GM23338 (cell line): ENCODE results near the gene RAB11B. TPM values are rescaled to one million over a fixed set of nuclear protein-coding genes. Genes with fewer than 3 reads are reported as not detected.

Source experiments
- ATAC-seq: fragments of 200-7000 bp; cut with Tn5 transposase; 3 replicates; pipeline ENCODE4 v1.9.1; 2020
- DNase-seq: peaks from one replicate; pipeline ENCODE4 v3.0.0-alpha.2; 2015; ENCODE audit warnings: low spot score
- H2AFZ ChIP-seq: fragments of 200-600 bp; sonication (generic); 2 replicates; pipeline ENCODE4 v1.8.0; 2016; ENCODE audit warnings: antibody characterized with exemption, mild to moderate bottlenecking, moderate library complexity
- H3F3A ChIP-seq: fragments of 200-600 bp; sonication (generic); replicated peaks from 2 replicates; pipeline ENCODE4 v1.8.0; 2017; ENCODE audit warnings: antibody characterized with exemption, mixed run types, low read depth
- H3K27ac ChIP-seq: fragments of 200-600 bp; sonication (generic); 2 replicates; pipeline ENCODE4 v1.6.1; 2016; ENCODE audit warnings: low read depth
- H3K27me3 ChIP-seq: fragments of 200-600 bp; sonication (generic); 2 replicates; pipeline ENCODE4 v1.8.0; 2016; ENCODE audit warnings: mild to moderate bottlenecking, mixed run types, moderate library complexity; ENCODE audit not compliant: insufficient read depth
- H3K36me3 ChIP-seq: fragments of 200-600 bp; sonication (generic); 2 replicates; pipeline ENCODE4 v1.8.0; 2016; ENCODE audit warnings: mild to moderate bottlenecking; ENCODE audit not compliant: insufficient read depth
- H3K4me1 ChIP-seq: fragments of 200-600 bp; sonication (generic); 2 replicates; pipeline ENCODE4 v1.8.0; 2016; ENCODE audit warnings: mild to moderate bottlenecking, moderate library complexity; ENCODE audit not compliant: insufficient read depth
- H3K4me2 ChIP-seq: fragments of 200-600 bp; sonication (generic); 2 replicates; pipeline ENCODE4 v1.7.1; 2017; ENCODE audit warnings: mixed run types
- H3K4me3 ChIP-seq: fragments of 200-600 bp; sonication (generic); 2 replicates; pipeline ENCODE4 v1.6.1; 2016; ENCODE audit warnings: mixed run types
- H3K79me2 ChIP-seq: fragments of 200-600 bp; sonication (generic); replicated peaks from 2 replicates; pipeline ENCODE4 v1.8.0; 2017; ENCODE audit warnings: mild to moderate bottlenecking; ENCODE audit not compliant: insufficient read depth
- H3K9me2 ChIP-seq: fragments of 200-600 bp; sonication (generic); 2 replicates; pipeline ENCODE4 v1.8.0; 2017; ENCODE audit not compliant: insufficient read depth
- H4K20me1 ChIP-seq: fragments of 200-600 bp; sonication (generic); replicated peaks from 2 replicates; pipeline ENCODE4 v1.8.0; 2017; ENCODE audit warnings: mild to moderate bottlenecking; ENCODE audit not compliant: insufficient read depth
- H3K27ac Mint-ChIP-seq: 2 replicates; pipeline ENCODE4 v1.8.0; 2020; ENCODE audit warnings: inconsistent platforms, mild to moderate bottlenecking, moderate library complexity, mixed read lengths
- H3K27me3 Mint-ChIP-seq: 3 replicates; pipeline ENCODE4 v1.8.0; 2022; ENCODE audit warnings: low read depth, mild to moderate bottlenecking, moderate library complexity, mixed read lengths, inconsistent platforms; ENCODE audit not compliant: insufficient read depth, poor library complexity
- H3K36me3 Mint-ChIP-seq: 3 replicates; pipeline ENCODE4 v1.8.0; 2021; ENCODE audit warnings: low read depth, mild to moderate bottlenecking, inconsistent platforms, moderate library complexity, mixed read lengths
- H3K4me1 Mint-ChIP-seq: 3 replicates; pipeline ENCODE4 v1.8.0; 2020; ENCODE audit warnings: mild to moderate bottlenecking, inconsistent platforms, mixed read lengths
- H3K4me3 Mint-ChIP-seq: 3 replicates; pipeline ENCODE4 v1.8.0; 2021; ENCODE audit warnings: moderate library complexity, mild to moderate bottlenecking, inconsistent platforms, mixed read lengths
- H3K9me3 Mint-ChIP-seq: 3 replicates; pipeline ENCODE4 v1.8.0; 2020; ENCODE audit warnings: moderate library complexity, mild to moderate bottlenecking, inconsistent platforms, mixed read lengths
- CREB1 ChIP-seq: fragments of 250-450 bp; sonication (Bioruptor Pico); IDR thresholded peaks from 2 replicates; pipeline ENCODE4 v1.5.0; 2020; ENCODE audit warnings: low read depth, mild to moderate bottlenecking, moderate library complexity
- EZH2 ChIP-seq: fragments of 200-600 bp; sonication (generic); IDR thresholded peaks from one replicate; pipeline ENCODE4 v1.8.0; 2017; ENCODE audit warnings: antibody characterized with exemption, mild to moderate bottlenecking, low read depth; ENCODE audit not compliant: unreplicated experiment
- EZH2phosphoT487 ChIP-seq: fragments of 200-600 bp; sonication (generic); IDR thresholded peaks from one replicate; pipeline ENCODE4 v1.8.1; 2018; ENCODE audit warnings: antibody characterized with exemption; ENCODE audit not compliant: unreplicated experiment
- JUNB ChIP-seq: IDR thresholded peaks from one replicate; pipeline ENCODE4 v1.6.1; 2016; ENCODE audit warnings: antibody characterized with exemption; ENCODE audit not compliant: unreplicated experiment
- NANOG ChIP-seq: IDR thresholded peaks from 2 replicates; pipeline ENCODE4 v1.6.1; 2016; ENCODE audit warnings: antibody characterized with exemption, borderline replicate concordance
- POLR2AphosphoS5 ChIP-seq: IDR thresholded peaks from 2 replicates; pipeline ENCODE4 v1.6.1; 2016; ENCODE audit warnings: antibody characterized with exemption, low read depth
- STAT1 ChIP-seq: IDR thresholded peaks from one replicate; pipeline ENCODE4 v1.6.1; 2016; ENCODE audit warnings: antibody characterized with exemption; ENCODE audit not compliant: unreplicated experiment
- ZNF114 ChIP-seq: fragments of 250-450 bp; sonication (Bioruptor Pico); IDR thresholded peaks from 2 replicates; pipeline ENCODE4 v1.5.0; 2020; ENCODE audit warnings: mild to moderate bottlenecking, moderate library complexity
- ZNF331 ChIP-seq: fragments of 250-450 bp; sonication (Bioruptor Pico); IDR thresholded peaks from 2 replicates; pipeline ENCODE4 v1.5.0; 2020; ENCODE audit warnings: low read depth, mild to moderate bottlenecking, moderate library complexity
- ZNF462 ChIP-seq: fragments of 250-450 bp; sonication (Bioruptor Pico); IDR thresholded peaks from 2 replicates; pipeline ENCODE4 v1.5.0; 2020; ENCODE audit warnings: mild to moderate bottlenecking, moderate library complexity
- polyA plus RNA-seq: library from polyadenylated mRNA; unstranded; fragments of >200 nt; fragmentation: Nextera tagmentation; extraction: Ambion mirVana; gene quantifications from 2 replicates; pipeline ENCODE4 v1.2.1, GENCODE V29; 2016
- total RNA-seq: library from RNA; depleted of rRNA; stranded (reverse); fragments of >200 nt; shearing (Covaris generic); gene quantifications from 2 replicates; pipeline ENCODE4 v1.2.3, GENCODE V29; 2014
- TF ChIP-seq, protein P1 (sequence below), 2 experiments: fragments of 200-600 bp in 1 of 2; sonication (generic) in 1 of 2; conservative IDR thresholded peaks; 2 replicates each; pipeline versions ENCODE4 v1.5.1 to v1.6.1; 2016 to 2017; ENCODE audit warnings: antibody characterized with exemption in 2 of 2, low read depth in 2 of 2, mild to moderate bottlenecking in 2 of 2, moderate library complexity in 1 of 2

Gene RAB11B
- total and polyA plus RNA-seq, 2 experiments from 2014 or later, result 66.0 to 79.6 TPM

DNA sequence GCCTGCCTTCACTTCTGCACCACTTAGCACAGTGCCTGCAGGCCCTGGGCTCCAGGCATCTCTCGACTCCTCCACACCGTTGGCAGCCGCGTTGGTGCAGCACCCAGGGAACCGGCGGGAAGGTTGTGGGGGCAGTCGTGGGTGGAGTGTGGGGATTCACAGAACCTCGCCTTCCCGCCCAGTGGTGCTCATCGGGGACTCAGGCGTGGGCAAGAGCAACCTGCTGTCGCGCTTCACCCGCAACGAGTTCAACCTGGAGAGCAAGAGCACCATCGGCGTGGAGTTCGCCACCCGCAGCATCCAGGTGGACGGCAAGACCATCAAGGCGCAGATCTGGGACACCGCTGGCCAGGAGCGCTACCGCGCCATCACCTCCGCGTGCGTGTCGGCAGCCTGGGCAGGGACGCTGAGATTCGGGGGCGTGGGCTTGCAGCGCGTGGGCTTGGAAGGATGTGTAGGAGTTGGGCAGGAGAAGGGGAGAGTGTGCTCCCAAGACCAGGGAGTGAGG, 9.6 kb downstream of the RAB11B start:
- no peaks in the 10 kb centered on the region for H3K27me3 ChIP-seq
- Mint-ChIP-seq H3K4me1 (peaks cover 7% of the 10 kb centered on the region; the same call in 2 of the 3 replicates), H3K27me3 (peaks cover 8% of the 10 kb centered on the region), H3K4me3 (no peak overlapping the region), H3K27ac (no peak overlapping the region), H3K36me3 (peaks cover 26% of the 10 kb centered on the region), H3K9me3 (no peaks in the 10 kb centered on the region)
- no peak overlapping the region for H3K27ac ChIP-seq
- no peak overlapping the region for H3K4me3 ChIP-seq
- ATAC-seq (no peak), DNase-seq (no peak)
- H4K20me1 ChIP-seq, result peaks cover 1% of the 10 kb centered on the region; the same call in 1 of the 2 replicates
- H3K4me1 ChIP-seq, result peaks cover 4% of the 10 kb centered on the region; the same call in 1 of the 2 replicates
- H3K9me2 ChIP-seq, result no peaks in the 10 kb centered on the region
- H3K79me2 ChIP-seq, result peaks cover 39% of the 10 kb centered on the region
- TF ChIP-seq ZNF462 (no peak), POLR2AphosphoS5 (no peak), EZH2phosphoT487 (no peak), NANOG (no peak), STAT1 (no peak), JUNB (no peak), CREB1 (no peak), ZNF331 (CRISPR knock-in tag) (no peak), EZH2 (no peak), ZNF114 (CRISPR knock-in tag) (no peak)
- TF ChIP-seq, protein P1, sequence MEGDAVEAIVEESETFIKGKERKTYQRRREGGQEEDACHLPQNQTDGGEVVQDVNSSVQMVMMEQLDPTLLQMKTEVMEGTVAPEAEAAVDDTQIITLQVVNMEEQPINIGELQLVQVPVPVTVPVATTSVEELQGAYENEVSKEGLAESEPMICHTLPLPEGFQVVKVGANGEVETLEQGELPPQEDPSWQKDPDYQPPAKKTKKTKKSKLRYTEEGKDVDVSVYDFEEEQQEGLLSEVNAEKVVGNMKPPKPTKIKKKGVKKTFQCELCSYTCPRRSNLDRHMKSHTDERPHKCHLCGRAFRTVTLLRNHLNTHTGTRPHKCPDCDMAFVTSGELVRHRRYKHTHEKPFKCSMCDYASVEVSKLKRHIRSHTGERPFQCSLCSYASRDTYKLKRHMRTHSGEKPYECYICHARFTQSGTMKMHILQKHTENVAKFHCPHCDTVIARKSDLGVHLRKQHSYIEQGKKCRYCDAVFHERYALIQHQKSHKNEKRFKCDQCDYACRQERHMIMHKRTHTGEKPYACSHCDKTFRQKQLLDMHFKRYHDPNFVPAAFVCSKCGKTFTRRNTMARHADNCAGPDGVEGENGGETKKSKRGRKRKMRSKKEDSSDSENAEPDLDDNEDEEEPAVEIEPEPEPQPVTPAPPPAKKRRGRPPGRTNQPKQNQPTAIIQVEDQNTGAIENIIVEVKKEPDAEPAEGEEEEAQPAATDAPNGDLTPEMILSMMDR (conservative IDR thresholded peaks at IDR 0.05; ENCODE audit: low read depth in 2 of 2), result no peak
- no peak overlapping the region for H3K4me2 ChIP-seq
- no peaks in the 10 kb centered on the region for H3K36me3 ChIP-seq
- no peak overlapping the region for H2AFZ ChIP-seq
- 0 out of 2 replicates have a peak, but pooled peaks cover 3% of the 10 kb centered on the region for H3F3A ChIP-seq
